HuH-7 (cell line): ENCODE data around the gene DOCK3.

Source experiments
- DNase-seq: peaks from one replicate; pipeline ENCODE4 v3.0.0; 2011; ENCODE audit warnings: low spot score

Gene DOCK3

GRCh38 chr3:50674349-50675178, at the start of gene DOCK3:
Gene DOCK3, plus strand, starts transcription at chr3:50674927. Its CDS starts 337 bp downstream, at chr3:50675264.
- DNase-seq, result peak; percentile 71

GRCh38 chr3:50625231-50626182, 49.2 kb upstream of the DOCK3 start:
- no peak for DNase-seq

GRCh38 chr3:50626401-50626800, 48.3 kb upstream of the DOCK3 start:
- no peak for DNase-seq

- DNase-seq, result peak; percentile 50
Measured at GRCh38 chr3:50627407-50628051, 47.2 kb upstream of the DOCK3 start.

GRCh38 chr3:50628601-50629000, 46.1 kb upstream of the DOCK3 start:
- no peak for DNase-seq

- DNase-seq, result no peak
Measured at GRCh38 chr3:50630394-50630793, 44.3 kb upstream of the DOCK3 start.

GRCh38 chr3:50630877-50631276, 43.9 kb upstream of the DOCK3 start:
- DNase-seq, result no peak

- DNase-seq, result no peak
Measured at GRCh38 chr3:50632450-50632849, 42.3 kb upstream of the DOCK3 start.

GRCh38 chr3:50633230-50633790, 41.4 kb upstream of the DOCK3 start:
- no peak for DNase-seq

GRCh38 chr3:50635066-50635465, 39.7 kb upstream of the DOCK3 start:
- DNase-seq, result no peak

- no peak for DNase-seq
Measured at GRCh38 chr3:50637011-50637410, 37.7 kb upstream of the DOCK3 start.

- no peak for DNase-seq
Measured at GRCh38 chr3:50637945-50638344, 36.8 kb upstream of the DOCK3 start.

- DNase-seq, result no peak
Measured at GRCh38 chr3:50639055-50639494, 35.7 kb upstream of the DOCK3 start.

GRCh38 chr3:50642382-50642781, 32.3 kb upstream of the DOCK3 start:
- DNase-seq, result no peak

- no peak for DNase-seq
Measured at GRCh38 chr3:50644561-50644960, 30.2 kb upstream of the DOCK3 start.

GRCh38 chr3:50645378-50645777, 29.3 kb upstream of the DOCK3 start:
- no peak for DNase-seq

GRCh38 chr3:50648313-50648712, 26.4 kb upstream of the DOCK3 start:
- no peak for DNase-seq

GRCh38 chr3:50648944-50649343, 25.8 kb upstream of the DOCK3 start:
- no peak for DNase-seq

- DNase-seq, result no peak
Measured at GRCh38 chr3:50649451-50649931, 25.2 kb upstream of the DOCK3 start.

GRCh38 chr3:50650018-50650417, 24.7 kb upstream of the DOCK3 start:
- no peak for DNase-seq

- DNase-seq, result no peak
Measured at GRCh38 chr3:50651445-50651844, 23.3 kb upstream of the DOCK3 start.
